HepG2 (cell line): ENCODE measurements around the gene STRA6. TPM values are rescaled to one million over a fixed set of nuclear protein-coding genes. Genes with fewer than 3 reads are reported as not detected.
A peak's percentile ranks its signal among the peaks of the same experiment; 100 is the strongest.

ENCODE experiments used
- ATAC-seq: fragments of 200-7000 bp; cut with Tn5 transposase; 3 replicates; pipeline ENCODE4 v1.9.1; 2020; ENCODE audit warnings: mild to moderate bottlenecking, moderate library complexity
- BruUV-seq: library from RNA; stranded (reverse); fragments of 400-500 nt; replicated peaks from 2 replicates; lab custom pipeline; 2021; lab: Mats Ljungman, UMichigan
- CTCF ChIA-PET: fragments of 300-600 bp; formaldehyde crosslinking; extraction: SDS; loops from one replicate; lab custom pipeline; 2021; ENCODE audit warnings: low total read pairs, inconsistent platforms, low intra/inter-chr PET ratio; lab: Yijun Ruan, JAX
- POLR2A ChIA-PET: fragments of 350-600 bp; sonication (Branson Sonifier 250); formaldehyde crosslinking; loops from one replicate; lab custom pipeline; 2020; ENCODE audit warnings: antibody characterized with exemption, inconsistent platforms; lab: Yijun Ruan, JAX
- DNase-seq: peaks from one replicate; pipeline ENCODE4 v3.0.0-alpha.2; 2015; ENCODE audit warnings: low spot score
- FAIRE-seq: peaks from 3 replicates; lab custom pipeline; 2011; peaks lifted over from hg19 to GRCh38; lab: Jason Lieb, UNC
- H2AFZ ChIP-seq: one replicate; pipeline ENCODE4 v1.6.1; 2011; ENCODE audit warnings: low read length, inconsistent platforms
- H3K27ac ChIP-seq: fragments of 300-600 bp; 3 replicates; pipeline ENCODE4 v1.8.0; 2011; ENCODE audit warnings: mixed run types, mild to moderate bottlenecking, mixed read lengths, low read length, inconsistent platforms; ENCODE audit not compliant: insufficient read depth; ENCODE audit errors: extremely low read length
- H3K27me3 ChIP-seq, 2 experiments: fragments of 200-600 bp in 1 of 2; 2 replicates in 1 of 2; 3 replicates in 1 of 2; pipeline versions ENCODE4 v1.6.0 to v1.8.0; 2011; ENCODE audit warnings: low read length in 2 of 2, mild to moderate bottlenecking in 2 of 2, moderate library complexity in 2 of 2, inconsistent platforms in 1 of 2; ENCODE audit not compliant: insufficient read depth in 2 of 2, control insufficient read depth in 1 of 2
- H3K36me3 ChIP-seq, 2 experiments: fragments of 200-600 bp in 1 of 2; replicated peaks in 1 of 2; 2 replicates in 1 of 2; 3 replicates in 1 of 2; pipeline versions ENCODE4 v1.5.1 to v1.8.0; 2011; ENCODE audit warnings: low read length in 2 of 2, inconsistent platforms in 1 of 2; ENCODE audit not compliant: insufficient read depth in 2 of 2, control insufficient read depth in 1 of 2
- H3K4me1 ChIP-seq: 2 replicates; pipeline ENCODE4 v1.5.1; 2012; ENCODE audit warnings: low read length, inconsistent platforms; ENCODE audit not compliant: insufficient read depth
- H3K4me2 ChIP-seq: 2 replicates; pipeline ENCODE4 v1.6.0; 2011; ENCODE audit warnings: low read depth, low read length, inconsistent platforms
- H3K4me3 ChIP-seq, 3 experiments: fragments of 200-600 bp in 1 of 3; sonication (generic), shearing (Covaris generic) in 1 of 3; replicated peaks in 1 of 3; 2 replicates each; pipeline ENCODE4 v1.5.1; 2011 to 2016; ENCODE audit warnings: low read length in 3 of 3, inconsistent platforms in 2 of 3, low read depth in 2 of 3, mild to moderate bottlenecking in 2 of 3, control low read depth in 1 of 3, mixed read lengths in 1 of 3; ENCODE audit not compliant: insufficient read depth in 1 of 3
- H3K79me2 ChIP-seq: one replicate; pipeline ENCODE4 v1.6.1; 2011; ENCODE audit warnings: low read length, inconsistent platforms; ENCODE audit not compliant: insufficient read depth
- H3K9ac ChIP-seq: 2 replicates; pipeline ENCODE4 v1.6.0; 2011; ENCODE audit warnings: mild to moderate bottlenecking, low read depth, low read length, inconsistent platforms; ENCODE audit not compliant: insufficient read depth
- H3K9me3 ChIP-seq: 2 replicates; pipeline ENCODE4 v1.5.1; 2012; ENCODE audit warnings: mild to moderate bottlenecking, low read length
- H4K20me1 ChIP-seq: 2 replicates; pipeline ENCODE4 v1.6.0; 2011; ENCODE audit warnings: inconsistent platforms, mild to moderate bottlenecking, low read length, moderate library complexity; ENCODE audit not compliant: insufficient read depth
- ERF ChIP-seq: IDR thresholded peaks from 2 replicates; pipeline ENCODE4 v1.6.1; 2018; ENCODE audit warnings: missing biosample characterization, missing genetic modification reagents
- KAT2B ChIP-seq: fragments of 150-350 bp; IDR thresholded peaks from 2 replicates; pipeline ENCODE4 v1.6.1; 2014; ENCODE audit warnings: low read depth, low read length, borderline replicate concordance
- POGZ ChIP-seq: sonication (generic); formaldehyde crosslinking; IDR thresholded peaks from 2 replicates; pipeline ENCODE4 v1.4.0; 2020; ENCODE audit warnings: mild to moderate bottlenecking, missing genetic modification reagents
- ZNF136 ChIP-seq: sonication (generic); formaldehyde crosslinking; IDR thresholded peaks from 2 replicates; pipeline ENCODE4 v1.8.1; 2022; ENCODE audit warnings: low read depth, mild to moderate bottlenecking, moderate library complexity, missing genetic modification reagents
- ZNF446 ChIP-seq: sonication (generic); formaldehyde crosslinking; IDR thresholded peaks from 2 replicates; pipeline ENCODE4 v1.5.0; 2020; ENCODE audit warnings: mild to moderate bottlenecking, missing genetic modification reagents
- ZNF546 ChIP-seq: sonication (generic); formaldehyde crosslinking; conservative IDR thresholded peaks from 2 replicates; pipeline ENCODE4 v1.8.1; 2023; ENCODE audit warnings: mild to moderate bottlenecking, missing genetic modification reagents
- WGBS: methylation state at CpG from one replicate; pipeline ENCODE4 v1.1.6; 2017; ENCODE audit warnings: low lambda C conversion rate; 5-methylcytosine and 5-hydroxymethylcytosine counted together
- in situ Hi-C: cut with HindIII; loops from 2 replicates; pipeline ENCODE4 v1.10.0; 2017; ENCODE audit warnings: low pct_unique_long_range_greater_than_20kb; ENCODE audit not compliant: extremely low pct_ligation_motif_present
- intact Hi-C: fragments of 100-400 bp; cut with micrococcal nuclease; formaldehyde crosslinking; loops from one replicate; pipeline ENCODE4 v1.10.0; 2022; ENCODE audit not compliant: unreplicated experiment
- polyA plus RNA-seq, 8 experiments: library from polyadenylated mRNA; depleted of rRNA in 3 of 8; stranded (reverse) in 7 of 8; unstranded in 1 of 8; fragments of >200 nt; fragmentation: Illumina TruSeq in 4 of 8; extraction: Trizol in 4 of 8; gene quantifications; 2 replicates each; pipeline versions ENCODE4 v1.2.1 to v1.2.3, GENCODE V29; 2011 to 2016; ENCODE audit warnings: low read depth in 4 of 8, missing spikeins in 1 of 8, mixed read lengths in 1 of 8; ENCODE audit not compliant: insufficient read depth in 1 of 8
- total RNA-seq, 5 experiments: library from RNA; depleted of rRNA; stranded (reverse); fragments of >200 nt; fragmentation: Illumina TruSeq; extraction: Trizol; gene quantifications; 2 replicates each; pipeline ENCODE4 v1.2.3, GENCODE V29; 2016; ENCODE audit warnings: low read depth in 1 of 5
- TF ChIP-seq, protein P1 (sequence below): sonication (generic); formaldehyde crosslinking; IDR thresholded peaks from 2 replicates; pipeline ENCODE4 v1.8.0; 2022; ENCODE audit warnings: missing genetic modification reagents, mild to moderate bottlenecking, borderline replicate concordance

Gene STRA6
- total and polyA plus RNA-seq, 2 of the 13 experiments (the other 11 are each of a cell fraction or from before 2014, with no cell fraction given) = 1.6 to 2.1 TPM

- CTCF ChIA-PET = no interaction called here
- POLR2A ChIA-PET = no interaction called here
- in situ Hi-C loops (no loop called here), intact Hi-C loops (no loop called here)
- FAIRE-seq (no peak), ATAC-seq (no peak), DNase-seq (no peak)
- no peaks in the 10 kb centered on the region for H3K79me2 ChIP-seq
- H3K9me3 ChIP-seq = no peaks in the 10 kb centered on the region
- no peak overlapping the region for H3K4me2 ChIP-seq
- peaks cover 4 to 25% of the 10 kb centered on the region in 2 experiments; a peak in 4 of 5 replicates for H3K27me3 ChIP-seq
- H3K27ac ChIP-seq = no peak overlapping the region
- BruUV-seq = no TSS peak
- H3K4me1 ChIP-seq = peaks cover 72% of the 10 kb centered on the region
- H4K20me1 ChIP-seq = peaks cover 3% of the 10 kb centered on the region; the same call in 1 of the 2 replicates
- H2AFZ ChIP-seq = no peak overlapping the region
- H3K9ac ChIP-seq = no peak overlapping the region
- H3K4me3 ChIP-seq = no peak overlapping the region
- no peaks in the 10 kb centered on the region for H3K36me3 ChIP-seq
- no peak for TF ChIP-seq KAT2B
- TF ChIP-seq, protein P1, sequence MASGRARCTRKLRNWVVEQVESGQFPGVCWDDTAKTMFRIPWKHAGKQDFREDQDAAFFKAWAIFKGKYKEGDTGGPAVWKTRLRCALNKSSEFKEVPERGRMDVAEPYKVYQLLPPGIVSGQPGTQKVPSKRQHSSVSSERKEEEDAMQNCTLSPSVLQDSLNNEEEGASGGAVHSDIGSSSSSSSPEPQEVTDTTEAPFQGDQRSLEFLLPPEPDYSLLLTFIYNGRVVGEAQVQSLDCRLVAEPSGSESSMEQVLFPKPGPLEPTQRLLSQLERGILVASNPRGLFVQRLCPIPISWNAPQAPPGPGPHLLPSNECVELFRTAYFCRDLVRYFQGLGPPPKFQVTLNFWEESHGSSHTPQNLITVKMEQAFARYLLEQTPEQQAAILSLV (CRISPR knock-in tag) = no peak
- no peak for TF ChIP-seq ZNF446 (CRISPR knock-in tag)
- TF ChIP-seq ZNF546 (CRISPR knock-in tag) = no peak
- TF ChIP-seq POGZ (CRISPR knock-in tag) = no peak
- no peak for TF ChIP-seq ZNF136 (CRISPR knock-in tag)
Measured at GRCh38 chr15:74210729-74211128, 8.1 kb upstream of the STRA6 start.

DNA sequence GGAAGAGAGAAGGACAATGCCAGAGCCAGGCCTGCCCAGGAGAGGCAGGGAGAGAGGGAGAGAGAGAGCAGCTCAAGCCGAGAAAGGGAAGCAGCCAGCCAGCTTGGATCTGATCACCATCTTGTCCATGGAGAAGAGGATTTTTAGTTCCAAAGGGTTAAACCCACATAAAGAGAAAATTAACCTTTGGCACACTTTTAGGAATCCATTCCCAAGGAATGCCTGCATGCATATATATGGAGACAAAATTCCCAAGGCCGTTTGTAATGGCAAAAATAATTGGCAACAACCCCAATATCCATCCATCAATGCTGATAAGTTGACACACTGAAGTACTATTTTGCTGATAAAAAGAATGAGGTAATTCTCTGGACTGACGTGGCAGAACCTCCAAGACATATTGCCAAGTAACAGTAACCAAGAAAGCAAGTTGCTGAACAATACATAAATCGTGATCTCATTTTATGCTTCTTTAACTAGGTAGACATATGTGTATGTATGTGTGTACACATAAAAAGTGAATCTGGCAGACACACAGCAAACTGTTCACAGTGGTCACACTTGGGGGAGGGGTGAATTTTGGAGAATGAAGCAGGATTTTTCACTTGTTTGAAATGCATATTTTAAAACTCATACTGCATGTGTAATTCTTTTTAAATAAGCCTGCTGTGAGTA lies 7.5 kb upstream of the STRA6 start:
- H3K4me2 ChIP-seq = 0 out of 2 replicates have a peak overlapping the region, but pooled peaks have one; percentile 70
- ATAC-seq (no peak), DNase-seq (no peak), FAIRE-seq (no peak)
- no peaks in the 10 kb centered on the region for H3K79me2 ChIP-seq
- peaks cover 3% of the 10 kb centered on the region; the same call in 1 of the 2 replicates for H4K20me1 ChIP-seq
- intact Hi-C loops = no loop called here
- no peak overlapping the region for H2AFZ ChIP-seq
- TF ChIP-seq ERF = no peak
- H3K9me3 ChIP-seq = no peaks in the 10 kb centered on the region
- ChIA-PET CTCF (no interaction called here), POLR2A (no interaction called here)
- no peaks in the 10 kb centered on the region for H3K36me3 ChIP-seq
- peaks cover 66% of the 10 kb centered on the region for H3K4me1 ChIP-seq
- in situ Hi-C loops = no loop called here
- H3K27me3 ChIP-seq = peaks cover 4 to 28% of the 10 kb centered on the region in 2 experiments; a peak in 4 of 5 replicates
- H3K27ac ChIP-seq = no peak overlapping the region
- no peak overlapping the region for H3K9ac ChIP-seq
- H3K4me3 ChIP-seq = no peak overlapping the region
- WGBS = 10% methylated on average over 4 of the region's 4 CpGs
- no TSS peak for BruUV-seq
